ENCODE data around the gene NDUFB10. TPM values are rescaled to one million over a fixed set of nuclear protein-coding genes. Genes with fewer than 3 reads are reported as not detected.

NDUFB10 gene
- total and polyA plus RNA-seq, 12 donors = 375 to 1,046 (median 590) TPM

GRCh38 chr16:1915732-1916639 lies 43.4 kb upstream of the NDUFB10 start:
- Histone ChIP-seq H3K9me3 (no peaks in the 10 kb centered on the region), H3K27me3 (peaks cover 13 to 88% (median 74%) of the 10 kb centered on the region in 7 donors), H3K4me1 (peaks cover 0 to 7% (median 0%) of the 10 kb centered on the region in 9 donors), H3K4me3 (no peak overlapping the region), H3K36me3 (no peaks in the 10 kb centered on the region), H3K27ac (no peak overlapping the region)
- no peak for TF ChIP-seq CTCF (IDR thresholded peaks at IDR 0.05)
- WGBS, 2 donors = 61 to 62% methylated on average over 25 of the region's 25 CpGs
- DNase-seq (no peak), ATAC-seq (no peak)
- intact Hi-C loops (cut with DNase I) = no loop called here

DNA sequence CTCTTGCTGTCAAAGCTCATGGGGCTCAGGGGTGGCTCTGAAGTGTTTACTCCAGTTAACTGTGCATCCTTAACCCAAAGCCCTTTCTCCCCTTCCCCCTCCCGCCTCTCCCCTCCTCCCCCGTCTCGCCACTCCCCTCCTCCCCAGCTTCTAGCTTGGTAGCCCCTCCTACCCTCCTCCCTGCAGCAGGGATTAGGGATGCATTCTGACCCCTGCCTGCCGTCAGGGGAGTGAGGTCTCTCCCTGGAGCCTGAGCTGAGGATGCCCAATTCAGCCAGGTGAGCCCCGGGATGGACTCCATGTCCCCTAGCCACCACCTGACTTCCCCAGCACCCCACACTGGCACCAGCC lies 42.7 kb upstream of the NDUFB10 start:
- no peaks in the 10 kb centered on the region for H3K9me3 ChIP-seq
- no peak for DNase-seq
- H3K27me3 ChIP-seq = peaks cover 14 to 91% (median 81%) of the 10 kb centered on the region in 7 donors
- WGBS, 2 donors = 6% methylated on average over 5 of the region's 5 CpGs
- intact Hi-C loops (cut with DNase I) = no loop called here
- H3K36me3 ChIP-seq = no peaks in the 10 kb centered on the region
- no peak for TF ChIP-seq CTCF (IDR thresholded peaks at IDR 0.05)
- peaks cover 0 to 7% (median 0%) of the 10 kb centered on the region in 9 donors for H3K4me1 ChIP-seq
- ATAC-seq = no peak
- H3K4me3 ChIP-seq = no peak overlapping the region
- H3K27ac ChIP-seq = no peak overlapping the region

- Histone ChIP-seq H3K36me3 (no peaks in the 10 kb centered on the region), H3K4me1 (peaks cover 0 to 7% (median 0%) of the 10 kb centered on the region in 9 donors), H3K27me3 (peaks cover 14 to 95% (median 86%) of the 10 kb centered on the region in 7 donors), H3K27ac (no peak overlapping the region), H3K9me3 (no peaks in the 10 kb centered on the region), H3K4me3 (no peak overlapping the region)
- intact Hi-C loops (cut with DNase I) = no loop called here
- 6 to 7% methylated on average over 22 of the region's 22 CpGs for WGBS, 2 donors
- no peak for TF ChIP-seq CTCF (IDR thresholded peaks at IDR 0.05)
- no peak for DNase-seq
- ATAC-seq = no peak
Measured at GRCh38 chr16:1917056-1917664, 42.2 kb upstream of the NDUFB10 start.

DNA sequence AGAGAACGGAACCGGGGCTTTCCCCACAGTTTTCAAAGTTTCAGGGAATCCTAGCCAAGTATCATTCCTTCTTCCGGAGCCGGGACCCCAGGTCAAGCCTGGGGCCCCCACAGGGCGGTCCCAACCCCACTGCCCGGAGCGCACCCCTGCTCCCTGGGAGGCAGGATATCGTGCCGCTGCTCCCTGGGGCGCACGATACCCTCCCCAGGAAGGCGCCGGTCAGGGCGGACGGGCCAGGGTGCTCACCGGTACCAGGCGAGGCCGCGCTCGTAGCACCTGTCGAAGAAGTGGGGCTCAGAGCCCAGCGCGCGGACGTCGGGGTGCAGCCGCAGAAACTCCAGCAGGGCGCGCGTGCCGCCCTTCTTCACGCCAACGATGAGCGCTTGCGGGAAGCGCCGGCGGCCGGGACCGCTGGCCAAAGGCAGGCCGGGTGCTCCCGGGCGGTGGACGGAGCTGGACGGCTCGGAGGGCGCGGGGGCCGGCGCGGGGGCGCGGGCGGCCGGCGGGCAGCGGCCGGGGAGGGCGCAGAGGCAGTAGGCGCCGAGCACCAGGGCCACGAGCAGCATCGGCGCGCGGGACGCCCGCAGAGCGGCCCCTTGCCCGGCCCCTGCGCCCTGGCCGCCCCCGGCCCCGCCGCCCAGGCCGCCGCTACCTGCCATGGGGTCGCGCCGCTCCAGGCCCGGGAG lies 41.5 kb upstream of the NDUFB10 start:
- Histone ChIP-seq H3K9me3 (no peaks in the 10 kb centered on the region), H3K36me3 (no peaks in the 10 kb centered on the region), H3K4me3 (no peak overlapping the region), H3K4me1 (peaks cover 0 to 7% (median 0%) of the 10 kb centered on the region in 9 donors), H3K27ac (no peak overlapping the region), H3K27me3 (peaks cover 14 to 95% (median 92%) of the 10 kb centered on the region in 7 donors)
- intact Hi-C loops (cut with DNase I) = no loop called here
- DNase-seq = no peak
- 1 to 2% methylated on average over 63 to 81 of the region's 81 CpGs for WGBS, 2 donors
- TF ChIP-seq CTCF (IDR thresholded peaks at IDR 0.05) = no peak
- ATAC-seq = no peak
